ENCODE measurements around the gene FBXL2.

- TF ChIP-seq CREB5 (CRISPR knock-in tag; IDR thresholded peaks at IDR 0.05; ENCODE audit: low read depth) (no peak), ZFP30 (CRISPR knock-in tag; IDR thresholded peaks at IDR 0.05) (no peak), ISL1 (CRISPR knock-in tag; IDR thresholded peaks at IDR 0.05) (no peak), ZFP3 (CRISPR knock-in tag; IDR thresholded peaks at IDR 0.05) (no peak), ZNF565 (CRISPR knock-in tag; conservative IDR thresholded peaks at IDR 0.05; ENCODE audit: low read depth) (no peak), OSR1 (CRISPR knock-in tag; IDR thresholded peaks at IDR 0.05) (no peak), TCF4 (CRISPR knock-in tag; IDR thresholded peaks at IDR 0.05; ENCODE audit: borderline replicate concordance) (no peak), RARB (CRISPR knock-in tag; IDR thresholded peaks at IDR 0.05) (no peak), CSDC2 (CRISPR knock-in tag; IDR thresholded peaks at IDR 0.05) (no peak), ZNF8 (CRISPR knock-in tag; IDR thresholded peaks at IDR 0.05) (no peak), ARNTL (CRISPR knock-in tag; IDR thresholded peaks at IDR 0.05; ENCODE audit: borderline replicate concordance, low read depth) (no peak), ZC3H10 (CRISPR knock-in tag; IDR thresholded peaks at IDR 0.05) (no peak), POU6F1 (CRISPR knock-in tag; IDR thresholded peaks at IDR 0.05; ENCODE audit: borderline replicate concordance, low read depth) (no peak), PATZ1 (CRISPR knock-in tag; IDR thresholded peaks at IDR 0.05; ENCODE audit: borderline replicate concordance) (no peak)
These were observed 121.2 kb downstream of the FBXL2 start for GRCh38 chr3:33398410-33398809.
